Measurements from ENCODE around the gene FAM53B.

GRCh38 chr10:124644771-124645415, 99.3 kb downstream of the FAM53B start:
- TF ChIP-seq CTCF (IDR thresholded peaks at IDR 0.05) = no peak
- TF ChIP-seq POLR2A (IDR thresholded peaks at IDR 0.05) = no peak

All from Peyer's patch (tissue), 4 donors.